Stimulated activated CD8-positive, alpha-beta memory T cell treated with anti-CD3 and anti-CD28 coated beads, Interleukin-15, amount 100 ng/mL, for 48 hours (primary cell): ENCODE measurements around the gene ARHGAP23.

Experiments
- DNase-seq, 2 donors: peaks; one replicate each; pipeline ENCODE4 v3.0.0-alpha.2; 2020; ENCODE audit warnings: low read depth in 2 of 2

Gene ARHGAP23

DNA sequence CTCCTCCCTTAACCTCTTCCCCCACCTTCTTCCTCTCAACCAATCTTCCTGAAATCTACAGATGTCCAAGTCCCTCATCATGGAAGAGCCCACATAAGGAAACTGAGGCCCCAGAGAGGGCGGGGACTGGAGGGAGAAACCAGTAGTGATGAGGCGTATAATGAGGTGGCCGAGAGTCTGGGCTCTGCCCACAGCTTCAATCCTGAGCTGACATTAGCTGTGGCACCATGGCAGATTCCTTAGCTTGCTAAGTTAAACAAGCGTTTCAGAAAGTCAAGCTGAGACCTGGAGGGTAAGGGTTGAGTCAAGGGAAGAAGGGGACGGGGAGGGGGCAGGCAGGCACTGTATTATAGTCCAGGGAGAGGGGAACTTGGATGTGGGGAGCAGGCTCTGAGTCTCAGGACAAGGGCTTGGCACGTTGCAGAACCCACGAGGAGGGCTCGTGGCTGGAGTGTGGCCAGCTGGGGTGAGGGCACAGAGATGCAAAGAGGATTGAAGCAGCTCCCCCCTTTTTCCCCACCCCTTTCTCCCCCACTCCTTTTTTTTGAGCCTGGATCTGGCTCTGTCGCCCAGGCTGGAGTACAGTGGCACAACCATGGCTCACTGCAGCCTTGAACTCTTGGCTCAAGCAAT is 13.3 kb downstream of the ARHGAP23 start:
- no peak for DNase-seq

- no peak for DNase-seq
Observed at GRCh38 chr17:38442548-38442947, 14.3 kb downstream of the ARHGAP23 start.

GRCh38 chr17:38443356-38444031 is 15.2 kb downstream of the ARHGAP23 start:
- no peak for DNase-seq

DNA sequence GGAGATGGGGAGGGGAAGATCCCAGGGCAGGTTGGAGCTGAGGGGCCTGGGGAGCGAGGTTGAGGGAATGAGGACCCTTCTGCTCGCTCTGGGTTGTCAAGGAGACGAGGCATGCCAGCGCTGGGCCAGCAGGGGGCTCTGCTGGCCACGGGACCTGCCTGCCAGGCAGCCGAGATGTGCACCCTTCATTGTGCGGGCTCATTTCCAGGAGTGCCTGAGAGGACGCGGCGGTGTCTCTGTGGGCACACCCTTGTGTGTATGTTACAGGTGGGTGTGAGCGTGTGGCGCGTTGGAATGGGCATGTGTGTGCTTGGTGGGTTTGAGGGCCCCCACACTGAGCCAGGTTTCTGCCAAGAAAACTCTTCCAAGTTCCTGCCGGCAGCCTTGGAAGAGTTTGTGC is 15.9 kb downstream of the ARHGAP23 start:
- DNase-seq: peak; percentile 45 to 48

DNA sequence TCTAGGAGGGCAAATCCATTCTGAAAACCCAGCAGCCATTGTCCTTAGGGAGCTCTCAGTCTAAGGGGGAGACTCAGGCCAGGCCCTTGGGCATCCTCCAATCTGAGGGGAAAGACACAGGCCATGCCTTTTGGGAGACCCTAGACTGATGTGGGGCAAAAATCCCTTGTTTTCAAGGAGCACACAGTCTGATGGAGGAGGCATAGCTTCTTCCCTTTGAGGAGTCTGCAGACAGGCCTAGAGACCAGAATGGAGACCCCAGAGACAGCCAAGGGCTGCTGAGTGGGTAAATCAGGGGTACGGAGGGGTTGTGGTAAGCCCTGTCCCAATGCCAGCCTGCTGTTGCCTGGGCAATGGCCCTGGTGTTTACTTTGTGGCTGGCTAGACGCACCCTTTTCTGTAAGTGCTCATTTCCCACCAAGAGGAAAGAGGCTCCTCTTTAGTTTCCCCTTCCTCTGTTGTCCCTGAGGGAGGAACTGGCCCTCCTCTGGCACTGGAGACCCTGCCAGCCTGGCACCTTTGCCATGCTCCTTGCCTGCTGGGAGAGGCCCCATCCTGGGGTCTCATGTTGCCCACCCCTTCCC is 19.3 kb downstream of the ARHGAP23 start:
- no peak for DNase-seq

DNA sequence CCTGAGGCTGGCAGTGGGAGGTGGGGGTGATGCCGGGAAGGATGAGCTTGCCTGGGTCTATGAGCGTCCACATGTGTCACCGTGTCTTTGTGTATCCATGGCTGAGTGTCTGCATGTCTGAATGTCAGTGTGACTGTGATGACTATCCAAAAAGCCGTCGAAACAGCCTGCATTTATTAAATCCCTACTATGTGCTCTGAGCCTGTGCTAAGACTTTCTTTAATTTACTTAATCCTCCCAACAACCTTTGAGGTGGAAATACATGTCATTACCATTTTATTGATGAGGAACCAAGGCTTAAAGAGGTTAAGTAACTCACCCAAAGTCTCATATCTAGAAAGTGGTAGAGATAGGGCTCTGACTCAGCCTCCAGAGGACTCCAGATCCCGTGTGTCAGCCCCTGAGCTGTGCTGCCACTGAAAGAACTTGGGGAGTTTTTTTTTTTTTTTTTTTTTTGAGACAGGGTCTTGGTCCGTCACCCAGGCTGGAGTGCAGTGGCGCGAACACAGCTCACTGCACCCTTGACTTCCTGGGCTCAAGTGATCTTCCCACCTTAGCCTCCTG is 20.0 kb downstream of the ARHGAP23 start:
- no peak for DNase-seq

DNA sequence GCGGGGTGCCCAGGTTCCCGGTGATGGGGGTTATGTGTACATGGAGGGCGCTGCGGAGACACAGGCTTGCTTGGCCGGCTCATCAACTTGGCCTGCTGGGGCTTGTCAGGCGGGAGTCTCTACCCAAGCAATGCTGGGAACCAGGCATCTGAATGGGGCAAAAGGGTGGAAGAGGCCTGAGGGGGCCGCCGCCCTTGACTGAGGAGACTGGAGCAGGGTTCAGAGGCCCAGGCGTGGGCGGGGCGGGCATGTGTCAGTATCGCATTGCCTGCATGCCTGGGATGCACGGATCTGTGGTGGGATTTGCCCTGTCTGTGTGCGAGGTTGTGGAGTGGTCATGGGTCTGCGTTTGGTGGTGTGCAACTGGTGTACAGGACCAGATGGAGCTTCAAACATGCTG is 21.1 kb downstream of the ARHGAP23 start:
- no peak for DNase-seq

- DNase-seq: no peak
Observed at GRCh38 chr17:38450557-38451029, 22.3 kb downstream of the ARHGAP23 start.

DNA sequence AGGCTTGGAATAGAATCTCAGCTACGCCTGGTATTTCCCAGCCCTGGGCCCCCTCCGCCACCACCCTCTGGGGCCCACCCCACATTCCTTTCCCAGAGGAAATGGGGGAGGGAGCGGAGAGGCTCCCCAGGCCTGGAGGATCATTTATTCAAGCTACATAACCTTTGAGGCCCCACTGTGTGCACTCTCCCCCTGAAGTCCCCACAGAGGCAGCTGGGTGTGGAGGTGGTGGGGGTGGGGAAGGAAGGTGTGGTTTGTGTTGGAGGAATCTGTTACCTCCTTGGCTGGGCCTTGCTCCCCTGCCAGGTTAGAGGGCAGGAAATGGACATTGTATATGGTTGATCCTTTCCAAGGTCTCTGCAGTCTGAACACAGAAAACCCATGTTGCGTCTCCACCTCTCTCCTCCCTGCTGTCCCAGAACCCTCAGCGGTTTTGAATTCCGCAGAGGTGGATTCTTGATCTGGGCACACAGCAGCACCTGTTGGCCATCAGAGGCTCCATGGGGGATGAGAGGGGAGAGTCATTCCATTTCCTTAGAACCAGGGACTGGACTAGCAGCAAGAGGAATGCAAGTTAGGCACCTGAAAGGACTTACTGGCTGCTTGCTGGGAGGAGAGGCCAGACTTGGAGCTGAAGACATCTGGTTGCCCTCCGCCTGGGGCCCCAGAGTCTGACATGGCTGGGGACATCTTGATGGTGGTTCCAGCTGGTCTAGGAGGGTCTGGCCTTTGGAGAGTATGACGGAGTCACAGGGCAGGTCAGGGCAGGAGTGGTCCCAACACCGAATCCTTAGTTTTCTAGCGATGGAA is 23.0 kb downstream of the ARHGAP23 start:
- DNase-seq: no peak

GRCh38 chr17:38451840-38452529 is 23.7 kb downstream of the ARHGAP23 start:
- no peak for DNase-seq

GRCh38 chr17:38452719-38453118 is 24.5 kb downstream of the ARHGAP23 start:
- DNase-seq: no peak

GRCh38 chr17:38453951-38454421 is 25.7 kb downstream of the ARHGAP23 start:
- no peak for DNase-seq

GRCh38 chr17:38454532-38454931 is 26.3 kb downstream of the ARHGAP23 start:
- no peak for DNase-seq

DNA sequence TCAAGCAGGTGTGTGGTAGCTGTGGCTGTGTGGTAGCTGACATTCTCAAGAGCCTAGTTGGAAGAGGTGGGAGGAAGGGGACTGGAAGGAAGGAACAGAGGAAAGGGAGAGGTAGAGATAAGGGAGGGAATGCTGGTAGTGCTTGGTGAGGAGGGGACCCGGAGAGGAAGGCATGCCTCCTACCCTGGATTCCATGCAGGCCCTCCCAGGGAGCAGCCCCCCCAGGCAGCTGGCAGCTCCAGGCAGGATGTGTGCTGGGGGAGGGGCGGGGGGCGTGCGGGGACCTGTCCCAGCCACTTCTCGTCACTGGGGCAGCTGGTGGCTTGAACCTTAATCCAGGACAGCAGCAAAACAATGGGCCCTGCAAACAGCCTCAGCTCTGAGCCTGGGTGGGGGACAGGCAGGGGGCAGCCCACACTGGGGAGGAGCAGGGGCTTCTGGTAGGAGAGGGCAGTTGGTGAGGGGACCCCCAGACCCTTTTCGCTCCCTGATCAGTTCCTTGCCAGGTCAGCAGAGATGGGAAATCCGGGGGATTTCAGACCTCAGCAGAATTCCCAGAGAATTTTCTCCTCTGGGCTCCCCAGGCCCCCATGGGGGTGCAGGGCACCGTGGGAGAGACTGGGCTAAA is 27.1 kb downstream of the ARHGAP23 start:
- no peak for DNase-seq

- DNase-seq: no peak
Observed at GRCh38 chr17:38456031-38456815, 28.0 kb downstream of the ARHGAP23 start.

- DNase-seq: no peak
Observed at GRCh38 chr17:38457577-38458371, 29.5 kb downstream of the ARHGAP23 start.

GRCh38 chr17:38458521-38458920 is 30.3 kb downstream of the ARHGAP23 start:
- no peak for DNase-seq

- DNase-seq: no peak
Observed at GRCh38 chr17:38459567-38459966, 31.3 kb downstream of the ARHGAP23 start.

- DNase-seq: no peak
Observed at GRCh38 chr17:38460082-38460715, 31.9 kb downstream of the ARHGAP23 start.
